ENCODE data around the gene ADAMTSL3.

Gene ADAMTSL3

DNA sequence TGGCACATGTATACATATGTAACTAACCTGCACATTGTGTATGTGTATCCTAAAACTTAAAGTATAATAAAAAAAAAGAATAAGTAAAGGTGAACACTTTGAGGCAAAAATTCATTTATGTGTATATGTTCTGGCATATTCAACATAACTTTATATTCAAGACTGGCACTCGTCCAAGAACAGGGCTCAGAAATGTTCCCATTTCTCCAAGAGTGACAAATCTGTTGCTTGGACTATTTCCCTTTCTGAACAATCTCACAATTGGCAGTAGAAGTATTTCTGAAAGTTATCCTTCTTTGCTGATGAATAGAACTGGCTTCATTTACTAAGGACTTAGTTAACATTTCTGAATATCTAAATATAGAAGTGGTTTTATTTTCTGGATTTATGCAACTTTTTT lies 212.8 kb downstream of the ADAMTSL3 start:
- no peak overlapping the region for H3K4me3 ChIP-seq (ENCODE audit: low read depth, low read length)
- H3K36me3 ChIP-seq (ENCODE audit: control insufficient read depth, insufficient read depth, low read length): no peaks in the 10 kb centered on the region
- H3K79me2 ChIP-seq: no peaks in the 10 kb centered on the region
- no peak overlapping the region for H2AFZ ChIP-seq
- no peak overlapping the region for H3K4me2 ChIP-seq (ENCODE audit: low read length)
- H3K27ac ChIP-seq: no peak overlapping the region
- H3K27me3 ChIP-seq (ENCODE audit: control insufficient read depth, insufficient read depth, low read length): no peaks in the 10 kb centered on the region
- no peaks in the 10 kb centered on the region for H3K9me3 ChIP-seq (ENCODE audit: control insufficient read depth, low read length)
- TF ChIP-seq, protein P1, sequence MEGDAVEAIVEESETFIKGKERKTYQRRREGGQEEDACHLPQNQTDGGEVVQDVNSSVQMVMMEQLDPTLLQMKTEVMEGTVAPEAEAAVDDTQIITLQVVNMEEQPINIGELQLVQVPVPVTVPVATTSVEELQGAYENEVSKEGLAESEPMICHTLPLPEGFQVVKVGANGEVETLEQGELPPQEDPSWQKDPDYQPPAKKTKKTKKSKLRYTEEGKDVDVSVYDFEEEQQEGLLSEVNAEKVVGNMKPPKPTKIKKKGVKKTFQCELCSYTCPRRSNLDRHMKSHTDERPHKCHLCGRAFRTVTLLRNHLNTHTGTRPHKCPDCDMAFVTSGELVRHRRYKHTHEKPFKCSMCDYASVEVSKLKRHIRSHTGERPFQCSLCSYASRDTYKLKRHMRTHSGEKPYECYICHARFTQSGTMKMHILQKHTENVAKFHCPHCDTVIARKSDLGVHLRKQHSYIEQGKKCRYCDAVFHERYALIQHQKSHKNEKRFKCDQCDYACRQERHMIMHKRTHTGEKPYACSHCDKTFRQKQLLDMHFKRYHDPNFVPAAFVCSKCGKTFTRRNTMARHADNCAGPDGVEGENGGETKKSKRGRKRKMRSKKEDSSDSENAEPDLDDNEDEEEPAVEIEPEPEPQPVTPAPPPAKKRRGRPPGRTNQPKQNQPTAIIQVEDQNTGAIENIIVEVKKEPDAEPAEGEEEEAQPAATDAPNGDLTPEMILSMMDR (IDR thresholded peaks at IDR 0.05): no peak
- no peak overlapping the region for H3K9ac ChIP-seq
- no peaks in the 10 kb centered on the region for H3K4me1 ChIP-seq

DNA sequence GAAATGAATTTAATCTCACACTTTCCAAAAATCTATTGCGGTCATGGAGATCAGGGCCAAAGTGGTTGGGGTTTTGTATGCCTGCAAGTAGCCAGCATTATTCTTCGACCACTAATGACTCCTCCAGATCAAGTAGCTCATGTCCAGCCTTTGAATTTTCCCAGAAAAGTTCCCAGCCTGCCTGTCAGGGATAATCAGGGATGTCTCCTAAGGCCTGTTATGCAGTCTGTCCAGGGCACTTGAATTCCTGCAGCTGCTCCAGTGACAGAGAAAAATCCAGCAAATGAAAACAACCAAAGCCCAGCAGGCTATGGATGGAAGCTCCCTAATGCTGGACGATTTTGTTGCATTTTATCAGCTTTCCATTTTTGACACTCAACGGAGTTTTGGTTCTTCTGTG lies 215.4 kb downstream of the ADAMTSL3 start:
- Histone ChIP-seq H3K4me1 (no peaks in the 10 kb centered on the region), H3K4me3 (ENCODE audit: low read depth, low read length) (no peak overlapping the region), H3K4me2 (ENCODE audit: low read length) (no peak overlapping the region), H2AFZ (no peak overlapping the region), H3K9me3 (ENCODE audit: control insufficient read depth, low read length) (no peaks in the 10 kb centered on the region), H3K9ac (no peak overlapping the region), H3K27me3 (ENCODE audit: control insufficient read depth, insufficient read depth, low read length) (no peaks in the 10 kb centered on the region), H3K36me3 (ENCODE audit: control insufficient read depth, insufficient read depth, low read length) (no peaks in the 10 kb centered on the region), H3K27ac (no peak overlapping the region), H3K79me2 (no peaks in the 10 kb centered on the region)
- TF ChIP-seq, protein P1 (IDR thresholded peaks at IDR 0.05): no peak

DNA sequence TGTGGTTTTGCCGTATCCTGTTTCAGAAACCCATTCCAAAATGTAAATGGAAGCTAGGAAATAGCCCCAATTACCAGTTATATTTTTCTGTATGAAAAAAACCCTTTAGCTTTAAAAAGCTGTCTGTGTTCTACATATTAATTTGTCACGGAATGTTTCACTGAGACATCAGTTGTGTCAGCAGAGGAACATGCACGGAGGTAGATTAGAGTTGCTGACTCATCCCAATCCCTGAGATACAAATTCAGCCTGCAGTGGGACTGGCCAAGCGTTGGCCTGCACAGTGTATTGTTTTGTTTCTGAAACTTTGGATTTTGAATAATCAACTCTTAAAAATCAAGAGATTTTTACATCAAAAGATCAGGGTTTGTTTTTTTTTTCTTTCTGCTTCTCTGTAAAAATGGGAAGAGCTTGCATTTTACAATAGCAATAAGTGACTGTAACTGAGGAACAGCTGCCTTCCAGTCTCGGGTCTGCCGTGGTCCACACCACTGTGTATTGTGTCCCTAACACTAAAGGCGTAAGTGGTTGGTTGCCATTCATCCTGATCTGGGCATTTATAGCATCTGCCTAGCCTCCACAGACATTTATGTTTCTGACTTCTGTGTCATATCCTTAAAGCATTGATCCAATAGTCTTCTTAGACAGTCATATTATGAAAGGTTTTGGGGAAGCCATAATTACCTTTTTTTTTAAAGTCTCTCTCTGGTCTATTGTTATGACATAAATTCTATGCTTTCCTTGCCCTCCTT lies 218.1 kb downstream of the ADAMTSL3 start:
- H3K4me3 ChIP-seq (ENCODE audit: low read depth, low read length): no peak overlapping the region
- H3K36me3 ChIP-seq (ENCODE audit: control insufficient read depth, insufficient read depth, low read length): no peaks in the 10 kb centered on the region
- no peak overlapping the region for H3K4me2 ChIP-seq (ENCODE audit: low read length)
- H2AFZ ChIP-seq: no peak overlapping the region
- no peaks in the 10 kb centered on the region for H3K9me3 ChIP-seq (ENCODE audit: control insufficient read depth, low read length)
- no peaks in the 10 kb centered on the region for H3K27me3 ChIP-seq (ENCODE audit: control insufficient read depth, insufficient read depth, low read length)
- no peaks in the 10 kb centered on the region for H3K4me1 ChIP-seq
- no peaks in the 10 kb centered on the region for H3K79me2 ChIP-seq
- TF ChIP-seq, protein P1 (IDR thresholded peaks at IDR 0.05): no peak
- no peak overlapping the region for H3K27ac ChIP-seq
- H3K9ac ChIP-seq: no peak overlapping the region

DNA sequence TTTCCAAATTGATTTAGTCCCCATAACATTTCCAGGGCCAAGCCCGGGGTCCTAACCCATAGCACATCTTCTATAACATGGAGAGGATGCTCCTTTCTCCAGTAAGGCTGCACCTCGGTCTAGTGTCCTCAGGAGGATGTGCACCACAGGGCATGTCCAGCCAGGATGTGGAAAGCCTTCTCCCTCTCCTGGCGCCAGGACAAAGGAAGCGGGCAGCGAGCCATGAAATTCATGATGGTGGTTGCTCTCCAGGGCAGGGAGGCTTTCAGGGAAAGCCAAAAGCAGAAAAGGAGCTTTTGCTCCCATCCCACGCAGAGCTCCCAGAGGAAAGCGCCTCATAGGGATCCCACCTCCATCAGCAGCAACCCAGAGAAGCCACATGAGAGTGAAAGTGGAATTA lies 220.0 kb downstream of the ADAMTSL3 start:
- H2AFZ ChIP-seq: no peak overlapping the region
- no peak overlapping the region for H3K27ac ChIP-seq
- no peak overlapping the region for H3K9ac ChIP-seq
- TF ChIP-seq, protein P1 (IDR thresholded peaks at IDR 0.05): no peak
- no peaks in the 10 kb centered on the region for H3K9me3 ChIP-seq (ENCODE audit: control insufficient read depth, low read length)
- no peaks in the 10 kb centered on the region for H3K79me2 ChIP-seq
- H3K4me3 ChIP-seq (ENCODE audit: low read depth, low read length): no peak overlapping the region
- no peaks in the 10 kb centered on the region for H3K27me3 ChIP-seq (ENCODE audit: control insufficient read depth, insufficient read depth, low read length)
- no peak overlapping the region for H3K4me2 ChIP-seq (ENCODE audit: low read length)
- H3K36me3 ChIP-seq (ENCODE audit: control insufficient read depth, insufficient read depth, low read length): no peaks in the 10 kb centered on the region
- no peaks in the 10 kb centered on the region for H3K4me1 ChIP-seq

DNA sequence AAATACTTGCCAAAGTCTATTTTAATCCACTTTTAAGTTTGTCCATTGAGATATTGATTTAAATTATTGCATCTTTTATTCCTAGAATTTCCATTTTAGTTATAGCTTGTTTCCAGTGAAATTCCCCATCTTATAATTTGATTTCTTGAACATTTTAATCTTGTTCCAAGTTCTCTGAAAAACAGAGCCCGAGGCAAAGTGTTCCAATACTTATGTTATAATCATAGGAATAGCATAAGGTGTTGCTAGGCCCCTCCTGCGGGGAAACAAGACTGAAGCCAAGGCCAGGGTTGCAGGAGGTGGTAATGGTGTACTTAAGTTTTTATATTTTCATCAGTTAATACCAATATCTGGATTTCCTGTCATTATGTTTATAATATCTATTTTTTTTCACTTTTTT lies 226.6 kb downstream of the ADAMTSL3 start:
- Histone ChIP-seq H3K4me2 (ENCODE audit: low read length) (no peak overlapping the region), H3K27ac (no peak overlapping the region), H2AFZ (no peak overlapping the region), H3K9ac (no peak overlapping the region), H3K27me3 (ENCODE audit: control insufficient read depth, insufficient read depth, low read length) (no peaks in the 10 kb centered on the region), H3K4me1 (no peaks in the 10 kb centered on the region), H3K36me3 (ENCODE audit: control insufficient read depth, insufficient read depth, low read length) (no peaks in the 10 kb centered on the region), H3K4me3 (ENCODE audit: low read depth, low read length) (no peak overlapping the region), H3K9me3 (ENCODE audit: control insufficient read depth, low read length) (no peaks in the 10 kb centered on the region), H3K79me2 (no peaks in the 10 kb centered on the region)
- TF ChIP-seq, protein P1 (IDR thresholded peaks at IDR 0.05): no peak
